ENCODE measurements around the gene CHMP2A. TPM values are rescaled to one million over a fixed set of nuclear protein-coding genes. Genes with fewer than 3 reads are reported as not detected.
"Not testable (repeated sequence)": the region's sequence is repeated elsewhere in the genome, so short reads cannot be mapped to it uniquely, and the experiment has no call there.

The CHMP2A gene
- polyA plus RNA-seq, 4 donors = 113 to 135 (median 118) TPM

DNA sequence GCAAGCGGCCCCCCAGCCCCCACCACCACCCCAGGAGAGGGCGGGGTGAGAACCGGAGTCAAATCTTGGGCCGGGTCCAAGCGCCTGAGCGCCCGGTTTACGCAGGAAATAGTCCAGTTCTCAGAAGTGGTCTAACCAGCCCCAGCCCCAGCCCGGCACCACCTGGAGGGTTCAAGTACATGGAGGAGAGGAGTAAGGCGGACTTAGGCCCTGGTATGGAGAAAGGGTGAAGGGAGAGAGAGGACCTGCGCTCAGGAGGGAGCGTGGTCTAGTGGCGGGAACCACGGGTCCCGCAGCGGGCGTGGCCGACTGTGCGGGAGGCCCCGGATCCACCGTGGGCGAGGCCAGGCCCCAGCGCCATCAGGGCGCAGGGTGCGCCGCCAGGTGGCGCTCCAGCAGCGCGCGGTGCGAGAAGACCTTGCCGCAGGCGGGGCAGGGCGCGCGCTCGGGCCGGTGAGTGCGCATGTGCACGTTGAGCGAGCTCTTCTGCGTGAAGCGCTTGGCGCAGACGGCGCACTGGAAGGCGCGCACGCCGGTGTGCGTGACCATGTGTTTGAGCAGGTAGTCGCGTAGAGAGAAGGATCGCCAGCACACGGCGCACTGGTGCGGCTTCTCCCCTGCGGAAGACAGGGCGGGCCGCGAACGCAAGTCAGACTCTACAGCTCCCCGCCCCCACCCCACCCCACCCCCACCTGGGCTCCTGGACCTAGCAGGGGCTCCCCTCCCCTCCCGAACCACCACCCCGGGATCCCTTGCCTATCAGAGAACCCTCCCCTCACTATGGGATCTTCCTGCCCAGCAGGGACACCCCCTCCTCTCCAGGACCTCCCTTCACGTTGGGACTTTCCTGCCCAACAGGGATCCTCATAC lies 41.0 kb downstream of the CHMP2A start:
- DNase-seq (ENCODE audit: low read depth in 4 of 4, low spot score in 3 of 4) = peak; percentile 63 to 86 (median 79)

DNA sequence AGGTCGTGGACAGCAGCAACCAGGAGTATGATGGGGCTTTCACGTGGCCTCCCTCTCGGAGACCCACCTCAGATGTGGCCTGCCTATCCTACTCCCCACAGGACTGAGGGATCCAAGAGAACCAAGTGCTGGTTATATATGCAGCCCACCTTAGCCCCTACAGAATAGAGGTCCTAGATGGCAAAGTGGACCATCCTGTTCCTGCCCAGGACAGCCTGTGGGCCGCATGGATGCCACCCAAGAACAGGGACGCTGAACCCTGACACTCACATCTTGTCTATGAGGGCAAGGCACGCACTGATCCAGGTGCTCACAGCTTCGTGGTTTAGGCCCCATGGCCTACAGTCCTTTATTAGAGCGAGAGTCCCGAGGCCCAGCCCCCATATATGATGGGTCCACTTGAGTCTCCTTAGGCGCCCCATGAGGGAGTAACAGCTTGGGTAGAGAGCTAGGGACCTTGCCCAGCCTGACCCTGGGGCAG lies 41.7 kb downstream of the CHMP2A start:
- no peak for DNase-seq (ENCODE audit: low read depth in 4 of 4, low spot score in 3 of 4)

DNA sequence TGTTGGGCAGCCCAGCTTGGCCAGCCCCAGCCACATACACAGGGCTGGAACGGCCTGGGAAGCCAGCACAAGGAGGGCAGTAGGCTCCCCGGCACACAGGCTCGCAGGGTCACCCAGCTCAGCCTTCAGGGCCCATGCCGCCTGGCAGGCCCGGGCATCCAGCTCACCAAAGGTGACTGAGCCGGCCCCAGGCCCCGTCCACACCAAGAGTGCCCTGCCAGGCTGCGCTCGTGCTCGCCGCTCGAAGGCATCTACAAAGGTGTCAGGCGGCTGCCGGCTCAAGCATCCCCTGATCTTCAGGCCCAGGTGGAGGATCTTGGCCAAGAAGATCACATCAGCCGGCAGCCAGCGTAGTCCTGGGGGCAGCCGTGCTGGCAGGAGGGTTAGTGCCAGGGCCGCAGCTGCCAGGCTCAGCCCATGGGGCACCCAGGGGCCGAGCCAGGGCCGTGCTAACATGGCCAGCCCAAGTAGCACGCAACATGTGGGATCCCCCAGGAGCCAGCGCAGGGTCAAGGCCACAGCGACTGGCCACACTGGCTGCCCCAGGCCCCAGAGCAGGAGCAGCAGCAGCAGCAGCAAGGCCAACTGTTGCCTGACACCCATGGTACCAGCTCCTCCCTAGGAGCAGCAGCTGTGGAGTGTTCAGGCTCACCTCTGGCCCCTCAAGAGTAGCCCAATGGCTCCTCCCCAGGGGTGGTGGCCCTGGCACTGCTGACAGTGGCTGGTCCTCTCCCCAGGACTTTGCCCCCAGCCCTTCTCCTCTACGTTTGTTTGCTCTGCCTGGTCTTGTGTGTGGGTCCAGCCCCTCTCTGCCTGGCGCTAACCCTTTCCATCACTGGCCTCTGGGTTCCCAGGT lies 43.3 kb downstream of the CHMP2A start, which contains the start of gene SLC27A5:
Gene SLC27A5, minus strand, starts transcription at position 640 of the 856 bp plus-strand sequence. Its CDS starts 37 bp downstream, at position 603.
- DNase-seq (ENCODE audit: low read depth in 4 of 4, low spot score in 3 of 4) = no peak

DNA sequence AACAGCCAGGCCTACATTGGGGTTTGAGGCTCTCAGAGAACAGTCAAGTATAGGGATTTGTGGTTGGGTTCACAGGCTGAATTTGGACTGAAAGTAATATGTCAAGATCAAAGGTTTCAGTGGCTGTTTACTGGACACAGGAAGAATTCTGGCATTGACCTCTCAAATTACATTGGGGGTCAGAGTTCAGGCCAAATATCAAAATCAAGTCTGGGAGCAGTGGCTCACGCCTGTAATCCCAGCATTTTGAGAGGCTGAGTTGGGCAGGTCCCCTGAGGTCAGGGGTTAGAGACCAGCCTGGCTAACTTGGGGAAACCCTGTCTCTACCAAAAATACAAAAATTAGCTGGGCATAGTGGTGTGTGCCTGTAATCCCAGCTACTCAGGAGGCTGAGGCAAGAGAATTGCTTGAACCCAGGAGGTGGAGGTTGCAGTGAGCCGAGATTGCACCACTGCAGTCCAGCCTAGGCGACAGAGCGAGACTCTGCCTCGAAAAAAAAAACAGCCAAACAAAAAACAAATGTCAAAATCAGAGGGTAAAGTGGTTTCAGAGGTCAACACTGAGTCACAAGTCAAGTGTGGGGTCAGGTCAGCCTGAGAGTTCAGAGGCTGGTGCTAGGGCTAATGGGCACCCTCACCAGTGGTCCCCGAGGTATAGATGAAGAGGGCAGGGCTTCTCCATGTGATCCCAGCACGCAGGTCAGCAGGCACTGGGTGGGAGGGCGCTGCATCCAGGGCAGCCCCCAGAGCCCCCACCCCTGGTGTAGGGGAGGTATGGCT lies 44.6 kb downstream of the CHMP2A start:
- DNase-seq (ENCODE audit: low read depth in 4 of 4, low spot score in 3 of 4) = no peak

DNA sequence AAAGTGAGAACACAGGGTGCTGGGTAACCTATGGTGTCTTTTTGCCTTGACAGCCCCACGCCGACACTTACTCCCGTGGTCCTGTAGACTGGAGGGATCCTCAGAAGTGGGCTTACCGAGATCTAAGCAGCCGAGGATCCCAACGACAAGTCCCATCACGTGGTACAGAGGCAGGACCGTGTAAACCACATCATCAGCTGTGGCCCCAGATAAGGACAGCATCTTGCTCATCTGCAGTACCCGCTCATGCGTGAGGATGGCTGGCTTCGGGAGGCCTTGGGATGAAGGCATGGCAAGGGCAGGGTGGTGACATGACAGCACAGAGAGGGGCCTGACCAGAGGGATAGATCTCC lies 45.2 kb downstream of the CHMP2A start:
- no peak for DNase-seq (ENCODE audit: low read depth in 4 of 4, low spot score in 3 of 4)

DNA sequence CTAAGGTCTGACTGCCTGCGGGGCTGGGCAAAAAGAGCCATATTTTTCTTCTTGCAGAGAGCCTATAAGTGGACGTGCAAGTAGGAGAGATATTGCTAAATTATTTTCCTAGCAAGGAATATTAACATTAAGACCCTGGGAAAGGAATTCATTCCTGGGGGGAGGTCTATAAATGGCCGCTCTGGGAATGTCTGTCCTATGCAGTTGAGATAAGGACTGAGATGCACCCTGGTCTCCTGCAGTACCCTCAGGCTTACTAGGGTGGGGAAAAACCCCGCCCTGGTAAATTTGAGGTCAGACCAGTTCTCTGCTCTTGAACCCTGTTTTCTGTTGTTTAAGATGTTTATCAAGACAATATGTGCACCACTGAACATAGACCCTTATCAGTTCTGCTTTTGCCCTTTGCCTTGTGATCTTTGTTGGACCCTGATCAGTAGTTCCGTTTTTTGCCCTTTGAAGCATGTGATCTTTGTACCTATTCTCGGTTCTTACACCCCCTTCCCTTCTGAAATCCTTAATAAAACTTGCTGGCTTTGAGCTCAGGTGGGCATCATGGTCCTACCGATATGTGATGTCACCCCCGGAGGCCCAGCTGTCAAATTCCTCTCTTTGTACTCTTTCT lies 47.2 kb downstream of the CHMP2A start:
- DNase-seq (ENCODE audit: low read depth in 4 of 4, low spot score in 3 of 4) = not testable (repeated sequence)

Other genes starting within 250 kb of the CHMP2A start
- 10 to 100 TPM; 46.2 to 51.0 (median 49.4) TPM for gene ERVK3-1, start 249.7 kb downstream of the CHMP2A start, polyA plus RNA-seq (ENCODE audit: insufficient read length in 4 of 4)
- gene ZSCAN22, start 228.1 kb downstream of the CHMP2A start, polyA plus RNA-seq (ENCODE audit: insufficient read length in 4 of 4) = 1 to 10 TPM; 3.4 to 3.8 (median 3.5) TPM
- 1 to 10 TPM in 1 of 4 donors, under 1 TPM in 3; 0.39 to 2.7 (median 0.93) TPM for gene A1BG, start 201.6 kb downstream of the CHMP2A start, polyA plus RNA-seq (ENCODE audit: insufficient read length in 4 of 4)
- gene ZNF497, start 192.4 kb downstream of the CHMP2A start, polyA plus RNA-seq (ENCODE audit: insufficient read length in 4 of 4) = 1 to 10 TPM; 3.3 to 5.7 (median 3.9) TPM
- 1 to 10 TPM; 2.1 to 5.3 (median 2.8) TPM for gene ZNF837, start 174.1 kb downstream of the CHMP2A start, polyA plus RNA-seq (ENCODE audit: insufficient read length in 4 of 4)
- gene RPS5, start 167.8 kb downstream of the CHMP2A start, polyA plus RNA-seq (ENCODE audit: insufficient read length in 4 of 4) = 1,000 to 10,000 TPM in 1 of 4 donors, 100 to 1,000 TPM in 3; 816 to 1,178 (median 906) TPM
- gene RNF225, start 159.4 kb downstream of the CHMP2A start, polyA plus RNA-seq (ENCODE audit: insufficient read length in 4 of 4) = under 1 TPM in 1 of 4 donors, not detected in 3; 0.10 TPM
- gene ZNF584, start 146.5 kb downstream of the CHMP2A start, polyA plus RNA-seq (ENCODE audit: insufficient read length in 4 of 4) = 10 to 100 TPM; 12.3 to 14.6 (median 13.6) TPM
- 10 to 100 TPM; 11.9 to 16.2 (median 15.2) TPM for gene ZNF132, start 115.0 kb downstream of the CHMP2A start, polyA plus RNA-seq (ENCODE audit: insufficient read length in 4 of 4)
- gene ZNF324B, start 103.5 kb downstream of the CHMP2A start, polyA plus RNA-seq (ENCODE audit: insufficient read length in 4 of 4) = 1 to 10 TPM; 4.7 to 6.2 (median 5.3) TPM
- 10 to 100 TPM in 2 of 4 donors, 1 to 10 TPM in 2; 8.6 to 11.4 (median 9.8) TPM for gene ZNF324, start 88.0 kb downstream of the CHMP2A start, polyA plus RNA-seq (ENCODE audit: insufficient read length in 4 of 4)
- 10 to 100 TPM; 14.4 to 19.0 (median 15.5) TPM for gene ZNF446, start 78.8 kb downstream of the CHMP2A start, polyA plus RNA-seq (ENCODE audit: insufficient read length in 4 of 4)
- 10 to 100 TPM in 2 of 4 donors, 1 to 10 TPM in 2; 8.6 to 12.3 (median 10.2) TPM for gene SLC27A5, start 43.1 kb downstream of the CHMP2A start, polyA plus RNA-seq (ENCODE audit: insufficient read length in 4 of 4)
- 10 to 100 TPM in 3 of 4 donors, 1 to 10 TPM in 1; 9.4 to 16.7 (median 11.4) TPM for gene ZBTB45, start 35.3 kb downstream of the CHMP2A start, polyA plus RNA-seq (ENCODE audit: insufficient read length in 4 of 4)
- 100 to 1,000 TPM; 677 to 796 (median 712) TPM for gene TRIM28, start 11.0 kb downstream of the CHMP2A start, polyA plus RNA-seq (ENCODE audit: insufficient read length in 4 of 4)
- gene UBE2M, start 3.5 kb upstream of the CHMP2A start, polyA plus RNA-seq (ENCODE audit: insufficient read length in 4 of 4) = 100 to 1,000 TPM in 2 of 4 donors, 10 to 100 TPM in 2; 86.2 to 101 (median 94.1) TPM
- gene MZF1, start 18.2 kb upstream of the CHMP2A start, polyA plus RNA-seq (ENCODE audit: insufficient read length in 4 of 4) = 10 to 100 TPM; 28.3 to 37.3 (median 32.0) TPM